ENCODE data around the gene STX8.

The STX8 gene

DNA sequence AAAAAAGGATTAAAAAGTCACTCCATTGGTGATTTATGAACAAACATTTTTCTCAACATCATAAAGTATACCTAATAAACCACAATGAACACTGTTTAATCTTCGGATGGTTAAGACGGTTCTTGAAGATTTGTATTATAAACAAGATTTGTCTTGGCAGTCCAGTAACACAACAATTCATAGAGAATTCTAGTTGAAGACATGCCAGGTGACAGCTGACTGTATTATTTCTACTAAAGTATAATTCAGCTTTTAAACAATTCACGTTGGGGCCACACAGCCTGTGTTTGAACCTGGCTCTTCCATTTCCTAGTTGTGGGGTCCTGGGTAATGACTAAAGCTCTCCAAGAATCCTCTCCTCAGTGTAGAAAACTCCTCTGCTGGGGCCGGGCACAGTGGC lies 22.0 kb downstream of the STX8 start:
- DNase-seq = no peak

DNA sequence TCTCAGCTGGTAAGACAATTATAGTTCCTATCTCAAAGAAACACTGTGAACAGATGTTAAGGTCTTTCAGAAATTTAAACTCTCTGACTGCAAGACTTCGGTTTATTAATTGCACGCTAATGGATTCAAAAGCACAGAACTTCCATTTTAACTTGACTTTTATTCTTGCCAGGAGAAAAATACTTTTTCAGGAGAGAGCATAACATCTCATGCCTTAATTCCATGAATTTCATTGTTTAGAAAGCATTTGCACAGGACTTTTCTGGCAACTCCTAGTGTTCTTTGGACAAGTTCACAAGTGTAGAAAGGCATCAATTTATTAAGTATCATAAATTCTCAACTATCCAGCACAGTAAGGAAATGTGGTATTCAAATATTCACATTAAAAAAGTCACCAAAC lies 22.4 kb downstream of the STX8 start:
- DNase-seq = no peak

DNA sequence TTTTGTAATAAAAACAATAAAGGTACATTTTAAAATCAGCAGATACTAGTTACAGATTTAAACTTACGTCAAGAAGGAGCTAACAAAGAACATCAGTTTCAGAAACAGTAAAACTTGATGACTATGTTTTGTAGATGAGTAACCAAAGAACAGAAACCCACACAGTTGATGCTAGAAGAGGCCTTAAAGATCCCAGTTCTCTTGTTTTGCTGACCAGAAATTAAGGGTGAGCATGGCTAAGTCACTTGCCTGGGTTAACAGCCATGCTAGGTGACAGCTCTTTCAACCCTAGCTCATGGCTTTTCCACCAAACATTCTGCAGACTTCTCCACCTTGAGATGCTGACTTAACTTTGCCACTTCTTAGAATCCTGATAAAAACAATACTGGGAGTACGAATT lies 26.4 kb downstream of the STX8 start:
- DNase-seq = no peak

DNA sequence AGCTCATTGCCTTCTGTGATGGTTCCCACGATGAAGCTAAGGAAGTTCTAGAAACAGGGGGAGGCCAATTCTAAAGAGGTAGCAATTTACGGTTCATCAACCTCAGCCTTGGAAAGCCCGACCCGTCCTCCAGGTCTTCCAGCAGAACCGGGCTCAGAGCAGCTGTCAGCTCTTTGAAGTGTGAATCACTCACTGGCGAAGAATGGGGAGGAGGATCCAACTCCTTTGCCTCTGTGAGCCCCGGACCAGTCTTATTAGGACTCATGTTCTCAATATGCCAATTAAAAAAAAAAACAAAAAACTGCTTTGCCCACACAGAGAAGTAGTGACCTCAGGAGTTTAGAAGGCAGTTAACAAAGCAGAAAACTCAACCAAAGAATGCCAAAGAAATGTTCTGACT lies 31.4 kb downstream of the STX8 start:
- DNase-seq = no peak

DNA sequence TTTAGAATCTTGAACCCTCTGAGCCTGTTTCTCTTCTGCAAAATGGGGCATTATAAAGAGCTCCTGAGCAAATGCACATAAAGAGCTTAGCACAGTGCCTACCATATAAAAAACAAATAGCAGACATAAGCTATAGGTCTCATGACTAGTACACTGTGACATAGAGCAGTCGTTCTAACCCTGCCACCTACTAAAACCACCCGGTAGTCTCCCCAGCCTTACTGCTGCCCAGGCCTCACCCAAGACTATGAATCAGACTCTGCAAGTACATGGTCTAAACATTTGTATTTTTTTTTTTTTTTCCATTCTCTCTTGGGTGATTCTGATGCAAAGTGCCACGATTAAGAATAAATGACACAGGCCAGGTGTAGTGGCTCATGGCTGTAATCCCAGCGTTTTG lies 33.9 kb downstream of the STX8 start:
- DNase-seq = no peak

DNA sequence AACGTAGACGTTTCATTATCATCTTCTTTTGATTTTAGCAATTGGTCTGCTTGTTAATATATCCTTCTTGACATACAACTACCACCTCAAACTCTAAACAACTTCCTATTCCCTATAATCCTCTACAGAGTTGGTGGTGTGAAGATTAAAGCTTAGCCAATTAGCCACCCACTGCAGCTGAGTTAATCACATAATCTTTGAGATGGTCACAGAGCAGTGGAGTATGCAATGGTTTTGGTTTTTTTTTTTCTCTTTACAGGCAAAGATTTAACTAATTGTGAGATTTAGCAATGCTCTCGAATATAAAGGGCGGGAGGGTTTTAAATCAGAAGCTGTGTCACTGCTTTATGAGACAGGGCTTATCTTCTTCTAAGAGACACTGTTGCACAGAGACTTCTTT lies 37.0 kb downstream of the STX8 start:
- no peak for DNase-seq

DNA sequence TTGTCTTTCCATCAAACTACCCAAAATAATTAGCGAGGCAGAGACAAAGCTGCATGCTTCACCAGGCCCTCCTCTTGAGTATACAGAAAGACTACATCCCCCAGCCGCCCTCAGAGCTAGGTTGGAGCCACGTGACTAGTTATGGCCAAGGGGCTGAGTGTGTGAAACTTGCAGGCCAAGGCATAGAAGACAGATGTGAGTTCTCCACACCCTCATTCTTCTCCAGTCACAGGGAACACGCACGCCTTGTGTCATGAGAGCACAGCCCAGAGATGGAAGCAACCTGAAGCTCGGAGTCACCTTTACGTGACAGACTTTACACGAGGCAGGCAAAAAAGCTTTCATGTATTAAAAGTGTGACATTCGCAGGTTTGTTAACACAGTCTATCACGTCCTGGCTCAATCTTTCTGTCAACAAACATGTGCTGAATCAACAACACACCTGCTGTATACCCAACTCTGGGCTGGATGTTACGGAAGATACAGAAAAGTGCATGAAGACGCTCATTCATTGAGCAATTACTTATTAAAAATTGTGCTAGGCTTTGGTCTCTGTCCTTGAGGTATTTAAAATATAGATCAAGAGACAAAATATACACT lies 38.3 kb downstream of the STX8 start:
- DNase-seq = no peak

DNA sequence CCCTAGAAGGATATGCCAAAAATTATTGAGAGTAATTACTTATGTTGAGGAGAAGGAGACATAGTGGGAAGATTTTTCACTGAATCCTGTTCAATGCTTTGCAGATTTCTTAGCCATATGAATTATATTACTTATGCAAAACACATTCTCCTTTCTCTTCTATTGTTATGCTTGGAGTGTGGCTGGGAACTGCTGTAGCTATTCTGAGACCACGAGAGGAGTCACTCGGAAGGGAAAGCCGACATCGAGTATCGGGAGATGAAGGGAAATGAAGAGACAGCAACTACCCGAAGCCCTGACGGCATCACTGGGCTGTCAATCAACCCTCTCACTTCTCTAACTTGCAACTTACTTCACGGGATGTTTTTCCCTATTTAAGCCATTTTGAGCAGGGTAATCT lies 39.6 kb downstream of the STX8 start:
- DNase-seq = no peak

DNA sequence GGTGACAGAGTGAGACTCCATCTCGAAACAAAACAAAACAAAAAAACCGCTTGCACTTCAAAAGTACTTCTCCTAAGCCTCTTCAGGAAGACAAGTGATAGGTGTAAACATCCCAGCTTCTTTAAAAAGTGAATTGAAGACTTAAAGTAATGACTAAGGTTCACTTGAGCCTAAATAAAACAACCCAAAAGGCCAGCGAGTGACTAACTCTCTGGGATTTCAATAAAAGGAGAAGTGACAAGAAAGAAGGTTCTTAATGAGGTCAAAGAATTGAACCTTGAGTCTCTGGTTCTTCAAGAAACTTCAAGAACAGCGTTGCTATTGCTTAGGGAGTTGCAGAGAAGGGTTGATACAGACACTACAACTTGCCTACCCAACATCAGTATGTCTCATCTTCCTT lies 42.2 kb downstream of the STX8 start:
- no peak for DNase-seq

DNA sequence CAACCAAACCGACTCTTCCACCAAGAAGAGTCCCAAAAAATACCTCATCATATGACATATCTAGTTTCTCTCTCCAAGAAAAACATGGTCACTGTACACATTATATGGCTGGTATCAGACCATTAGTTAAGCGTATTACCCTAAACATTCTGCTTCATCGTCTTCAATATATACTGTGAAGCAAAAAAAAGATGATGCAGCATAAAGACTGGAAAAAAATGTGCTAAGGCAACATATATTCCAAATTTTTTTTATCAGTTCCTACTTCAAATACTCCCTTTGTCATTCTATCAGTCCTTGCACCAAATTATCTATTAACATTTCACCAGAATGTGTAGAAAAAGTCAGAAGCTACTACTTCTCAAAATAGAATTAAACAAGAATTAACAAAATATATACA lies 42.9 kb downstream of the STX8 start:
- no peak for DNase-seq

DNA sequence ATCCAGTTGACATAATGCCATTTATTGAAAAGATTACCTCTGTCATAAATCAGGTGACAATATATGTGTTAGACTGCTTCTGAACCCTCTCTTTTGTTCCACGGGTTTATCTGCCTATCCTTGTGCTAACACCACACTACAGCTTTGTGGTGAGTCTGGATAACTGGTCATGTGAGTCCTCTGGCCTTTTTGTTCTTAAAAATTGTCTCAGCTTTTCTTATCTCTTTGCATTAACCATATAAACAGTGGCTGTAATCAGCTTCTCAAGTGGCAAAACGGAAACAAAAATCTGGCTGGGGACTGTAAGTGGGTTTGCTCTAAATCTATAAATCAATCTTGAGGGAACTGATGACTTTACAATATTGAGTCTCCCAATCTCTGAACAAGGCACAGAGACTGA lies 44.6 kb downstream of the STX8 start:
- DNase-seq = no peak

DNA sequence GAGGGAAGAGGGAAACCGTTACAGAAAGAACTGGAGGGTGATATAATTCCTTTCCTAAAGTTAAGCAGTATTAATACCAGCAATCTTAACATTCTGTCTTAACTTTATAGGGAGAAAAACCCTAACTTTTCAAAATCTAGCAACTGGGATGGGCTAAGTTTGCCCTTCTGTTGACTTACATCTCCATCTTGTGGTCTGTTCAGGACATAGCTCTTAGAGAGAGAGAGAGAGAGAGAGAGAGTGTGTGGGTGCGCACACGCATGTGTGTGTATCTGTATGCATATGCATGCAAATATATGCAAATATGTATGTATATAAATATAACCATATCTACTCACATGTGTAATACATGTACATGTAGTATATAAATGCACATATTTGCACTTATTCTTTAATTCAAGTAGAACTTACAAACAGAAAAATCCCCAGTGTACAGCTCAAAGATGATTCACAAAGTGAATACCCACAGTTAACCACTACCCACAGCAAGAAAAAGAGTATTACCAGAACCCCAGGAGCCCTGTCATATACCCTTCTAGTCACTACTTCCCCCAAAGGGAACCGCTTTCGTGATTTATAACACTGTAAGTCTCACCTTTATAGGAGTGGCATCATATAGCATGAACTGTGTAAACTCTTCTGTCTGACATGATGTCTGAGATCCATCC lies 46.5 kb downstream of the STX8 start:
- DNase-seq = no peak

DNA sequence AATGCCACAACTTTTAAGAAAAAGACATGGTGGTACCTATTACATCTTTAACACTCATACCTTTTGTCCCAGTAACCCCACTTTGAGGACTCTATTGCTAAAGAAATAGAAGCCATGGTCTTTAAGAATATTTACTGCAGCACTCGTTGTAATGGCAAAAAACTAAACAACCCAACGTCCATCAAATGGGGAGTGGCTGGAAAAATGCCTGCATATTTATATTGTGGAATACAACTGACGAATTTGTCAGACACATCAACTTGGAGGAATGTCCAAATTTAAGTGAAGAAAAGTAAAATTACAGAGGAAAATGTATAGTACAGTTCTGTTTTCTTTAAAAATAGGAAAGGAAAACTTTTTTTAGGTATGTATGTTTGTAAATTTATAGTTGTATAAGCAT lies 47.8 kb downstream of the STX8 start:
- no peak for DNase-seq

DNA sequence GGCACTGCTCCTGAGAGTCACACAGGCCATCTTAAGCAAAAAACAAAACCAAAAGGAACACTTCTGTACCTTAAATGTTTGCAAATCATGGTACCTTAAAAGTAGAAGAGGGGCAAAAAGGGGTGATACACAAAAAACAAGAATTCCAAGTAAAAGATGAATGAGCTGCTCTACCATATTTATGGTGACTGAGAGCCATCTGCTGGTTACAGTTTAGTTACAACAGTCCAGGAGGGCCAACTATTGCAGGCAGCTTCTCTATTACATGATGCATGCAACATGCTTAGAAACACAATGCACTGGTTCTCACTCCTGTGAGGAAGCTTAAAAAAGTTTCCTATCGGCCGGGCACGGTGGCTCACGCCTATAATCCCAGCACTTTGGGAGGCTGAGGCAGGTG lies 53.5 kb downstream of the STX8 start:
- no peak for DNase-seq

DNA sequence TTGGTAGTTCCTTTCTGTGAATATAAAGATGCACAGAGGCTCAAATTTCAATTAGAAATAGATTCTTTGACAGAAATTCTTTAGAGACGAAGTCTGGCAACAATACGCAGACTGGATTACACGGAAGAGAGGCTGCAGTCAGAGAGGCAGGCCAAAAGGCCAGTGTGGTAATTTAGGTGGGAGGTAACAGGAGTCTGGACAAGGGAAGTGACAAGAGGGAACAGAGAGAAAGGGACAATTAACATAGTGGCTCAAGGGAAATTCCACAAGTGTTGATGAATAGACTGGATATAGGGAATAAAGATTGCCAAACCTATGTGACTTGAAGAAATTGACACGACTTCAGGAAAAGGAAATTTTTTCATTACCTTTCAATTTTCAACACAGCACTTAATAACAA lies 54.6 kb downstream of the STX8 start:
- no peak for DNase-seq

DNA sequence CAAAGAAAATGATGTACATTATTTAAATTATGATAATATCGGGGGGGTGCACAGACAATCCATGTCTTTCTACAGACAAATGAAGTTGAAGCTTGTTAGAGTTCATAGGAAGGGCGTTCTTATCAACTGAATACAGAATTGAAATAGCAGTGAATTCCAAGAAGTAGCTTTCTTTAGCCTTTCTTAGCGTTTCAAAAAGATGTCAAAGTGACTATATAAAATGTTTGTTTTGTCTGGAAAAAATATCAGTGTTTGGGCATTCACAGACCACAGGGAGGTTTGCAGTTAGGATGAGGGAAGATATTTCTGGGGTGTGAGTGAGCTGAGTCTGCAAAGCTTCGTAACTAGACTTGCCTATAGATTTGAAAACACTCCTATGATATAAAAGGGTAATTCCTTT lies 55.0 kb downstream of the STX8 start:
- no peak for DNase-seq

DNA sequence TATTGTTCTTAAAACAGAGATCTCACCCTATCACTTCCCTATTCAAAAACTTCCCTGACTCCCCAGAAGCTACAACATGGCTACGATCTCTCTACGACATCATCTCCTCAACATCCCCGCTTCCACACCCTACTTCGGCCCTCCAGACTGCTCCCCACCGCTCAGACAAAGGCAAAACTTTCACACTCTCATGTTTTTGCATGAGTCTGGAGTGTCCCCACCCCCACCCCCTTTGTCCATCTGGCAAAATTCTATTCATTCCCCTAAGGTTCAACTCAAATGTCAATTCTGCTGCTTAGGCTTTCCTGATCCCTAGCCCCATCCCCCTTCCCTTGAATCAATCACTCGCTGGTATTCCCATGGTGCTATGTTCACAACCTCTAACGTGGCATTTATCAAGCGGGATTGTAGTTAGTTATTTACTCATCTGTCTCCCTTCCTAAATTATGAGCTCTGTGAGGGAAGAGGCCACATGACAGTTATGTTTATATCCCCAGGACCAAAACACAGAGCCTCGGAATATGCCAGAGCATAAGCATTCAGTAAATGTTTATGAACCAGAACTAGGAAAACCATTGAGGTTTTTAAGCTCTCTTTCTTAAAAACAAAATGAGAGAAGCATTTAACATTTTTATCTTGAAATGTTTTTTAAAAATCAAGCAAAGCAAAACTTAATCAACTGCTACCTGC lies 55.9 kb downstream of the STX8 start:
- no peak for DNase-seq

DNA sequence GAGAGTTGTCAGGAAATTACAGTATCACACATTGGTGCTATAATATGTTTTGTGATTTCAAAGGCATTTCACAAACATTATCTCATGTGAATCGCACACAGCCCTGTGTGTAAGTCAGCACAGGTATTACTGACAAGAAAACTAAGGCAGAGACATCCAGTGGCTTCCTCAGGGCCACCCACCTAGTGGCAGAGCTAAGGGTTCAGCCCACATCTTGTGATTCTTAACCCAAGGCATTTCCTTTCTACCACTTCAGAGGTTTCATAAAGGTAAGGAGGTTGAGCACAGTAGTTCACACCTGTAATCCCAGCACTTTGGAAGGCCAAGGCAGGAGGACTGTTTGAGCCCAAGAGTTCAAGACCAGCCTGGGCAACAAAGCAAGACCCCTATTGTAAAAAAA lies 58.2 kb downstream of the STX8 start:
- DNase-seq = no peak

DNA sequence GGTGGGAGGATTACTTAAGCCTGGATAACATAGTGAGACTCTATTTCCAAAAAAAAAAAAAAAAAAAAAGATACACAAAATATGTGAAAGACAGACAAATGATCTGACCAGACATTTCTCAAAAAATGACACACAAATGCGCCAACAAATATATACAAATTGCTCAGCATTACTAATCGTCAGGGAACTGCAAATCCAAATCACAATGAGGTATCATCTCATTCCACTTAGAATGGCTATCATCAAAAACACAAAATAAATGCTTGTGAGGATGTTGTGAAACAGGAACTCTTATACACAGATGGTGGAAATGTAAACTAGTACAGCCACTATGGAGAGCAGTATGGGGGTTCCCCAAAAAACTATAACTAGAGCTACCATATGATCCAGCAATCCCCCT lies 62.4 kb downstream of the STX8 start:
- DNase-seq = no peak

DNA sequence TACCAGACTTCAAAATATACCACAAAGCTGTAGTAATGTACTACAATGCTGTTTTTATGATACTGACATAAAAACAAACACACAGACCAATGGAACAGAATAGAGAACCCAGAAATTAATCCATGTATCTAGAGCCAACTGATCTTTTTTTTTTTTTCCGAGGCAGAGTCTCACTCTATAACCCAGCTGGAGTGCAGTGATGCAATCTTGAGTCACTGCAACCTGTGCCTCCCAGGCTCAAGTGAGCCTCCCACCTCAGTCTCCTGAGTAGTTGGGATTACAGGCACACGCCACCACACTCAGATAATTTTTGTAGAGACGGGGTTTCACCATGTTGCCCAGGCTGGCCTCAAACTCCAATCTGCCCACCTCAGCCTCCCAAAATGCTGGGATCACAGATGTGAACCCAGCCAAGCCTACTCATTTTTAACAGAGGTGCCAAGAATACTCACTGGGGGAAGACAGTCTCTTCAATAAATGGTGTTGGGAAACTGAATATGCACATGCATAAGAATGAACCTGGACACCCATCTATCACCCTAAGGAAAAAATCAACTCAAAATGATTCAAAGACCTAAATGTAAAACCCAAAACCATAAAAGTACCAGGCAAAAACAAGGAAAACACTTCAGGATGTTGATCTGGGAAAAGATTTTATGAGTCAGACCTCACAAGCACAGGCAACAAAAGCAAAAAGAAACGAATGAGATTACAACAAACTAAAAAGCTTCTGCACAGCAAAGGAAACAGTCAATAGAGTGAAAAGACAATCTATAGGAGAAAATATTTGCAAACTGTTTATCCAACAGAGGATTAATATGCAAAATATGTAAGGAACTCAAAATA lies 63.1 kb downstream of the STX8 start:
- DNase-seq = no peak

DNA sequence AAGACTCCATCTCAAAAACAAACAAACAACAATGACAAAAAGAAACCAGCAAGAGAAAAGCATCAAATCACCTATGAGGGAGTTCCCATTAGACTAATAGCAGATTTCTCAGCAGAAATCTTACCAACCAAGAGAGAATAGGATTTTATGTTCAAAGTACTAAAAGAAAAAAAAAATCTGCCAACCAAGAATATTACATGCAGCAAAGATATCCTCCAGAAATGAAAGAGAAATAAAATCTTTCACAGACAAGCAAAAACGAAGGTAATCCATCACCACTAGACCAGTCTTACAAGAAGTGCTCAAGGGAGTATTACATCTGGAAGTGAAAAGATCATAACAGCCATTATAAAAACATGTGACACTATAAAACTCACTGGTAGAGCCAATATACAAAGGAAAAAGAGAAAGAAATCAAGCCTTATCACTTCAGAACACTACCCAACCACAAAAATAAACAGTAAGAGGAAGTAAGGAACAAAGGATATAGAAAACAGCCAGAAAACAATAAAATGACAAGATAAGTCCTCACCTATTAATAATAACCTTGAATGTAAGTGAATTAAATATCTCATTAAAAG lies 66.3 kb downstream of the STX8 start:
- DNase-seq = no peak

DNA sequence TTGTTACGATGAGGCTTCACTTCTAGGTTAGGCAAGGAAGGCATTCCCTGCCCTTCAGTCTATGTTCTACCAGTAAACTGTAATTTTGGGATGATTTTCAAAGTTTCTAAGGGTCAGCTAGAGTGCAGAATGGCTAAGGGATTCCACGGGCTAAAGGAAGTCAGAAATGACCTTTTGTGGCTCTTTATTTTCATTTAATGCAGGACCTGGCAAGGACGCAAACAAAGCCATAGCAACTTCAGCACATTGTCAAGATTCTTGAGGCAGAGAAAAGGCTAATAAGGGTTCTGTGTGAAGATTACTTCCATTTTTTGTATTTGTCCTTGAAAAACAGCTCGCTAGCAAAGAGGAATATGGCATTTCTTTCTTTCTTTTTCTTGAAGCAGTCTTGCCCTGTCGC lies 76.6 kb downstream of the STX8 start:
- DNase-seq = no peak

DNA sequence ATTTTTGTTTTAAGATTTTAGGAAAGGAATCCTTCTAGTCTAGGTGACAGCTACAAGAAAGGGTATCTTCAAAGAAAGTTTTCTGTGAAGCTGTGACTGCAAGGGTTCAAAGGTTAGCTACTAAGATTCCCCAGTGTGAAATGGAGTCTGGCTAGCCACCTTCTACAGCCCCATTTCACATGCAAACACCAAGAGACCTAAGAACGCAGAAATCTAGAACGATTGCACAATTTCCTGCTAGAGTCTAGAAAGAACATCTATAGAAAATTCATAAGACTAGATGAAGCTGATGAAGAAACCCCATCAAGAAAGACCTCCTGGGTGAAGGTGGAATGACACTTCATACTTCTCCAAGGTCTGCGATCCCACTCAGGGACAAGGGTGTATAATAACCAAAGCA lies 77.1 kb downstream of the STX8 start:
- DNase-seq = no peak

DNA sequence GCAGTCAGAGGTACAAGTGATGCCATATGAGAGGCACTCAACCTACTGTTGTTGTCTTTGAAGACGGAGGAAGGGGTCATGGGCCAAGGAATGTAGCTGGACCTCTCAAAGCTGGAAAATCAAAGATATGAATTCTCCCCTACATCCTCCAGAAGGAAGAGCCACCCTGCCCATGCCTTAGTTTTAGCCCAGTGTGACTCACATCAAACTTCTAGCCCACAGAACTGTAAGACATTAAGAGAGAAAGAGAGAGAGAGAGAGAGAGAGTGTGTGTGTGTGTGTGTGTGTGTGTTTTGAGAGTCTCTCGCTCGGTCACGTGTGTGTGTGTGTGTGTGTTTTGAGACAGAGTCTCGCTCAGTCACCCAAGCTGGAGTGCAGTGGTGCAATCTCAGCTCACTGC lies 87.1 kb downstream of the STX8 start:
- no peak for DNase-seq

Data from NCI-H2029 treated with DMSO at 0.1 percent for 48 hours (cell line).